Smooth muscle cell (in vitro differentiated cells): Measurements from ENCODE around the gene NTMT2. TPM values are rescaled to one million over a fixed set of nuclear protein-coding genes. Genes with fewer than 3 reads are reported as not detected.

ENCODE experiments used
- DNase-seq: peaks from one replicate; lab custom pipeline; 2025; ENCODE audit not compliant: unreplicated experiment; lab: John Stamatoyannopoulos, UW
- H2AFZ ChIP-seq: fragments of 200-600 bp; sonication (generic); 2 replicates; pipeline ENCODE4 v1.6.0; 2016; ENCODE audit warnings: antibody characterized with exemption, low read depth, mild to moderate bottlenecking
- H3F3A ChIP-seq: fragments of 200-600 bp; sonication (generic); 2 replicates; pipeline ENCODE4 v1.6.0; 2017; ENCODE audit warnings: antibody characterized with exemption, low read depth
- H3K27ac ChIP-seq: fragments of 200-600 bp; sonication (generic); 2 replicates; pipeline ENCODE4 v1.5.1; 2016; ENCODE audit warnings: low read depth, mild to moderate bottlenecking
- H3K27me3 ChIP-seq: fragments of 200-600 bp; sonication (generic); 2 replicates; pipeline ENCODE4 v1.6.1; 2016; ENCODE audit warnings: low read depth, mild to moderate bottlenecking
- H3K36me3 ChIP-seq: fragments of 200-600 bp; sonication (generic); 2 replicates; pipeline ENCODE4 v1.5.1; 2016; ENCODE audit warnings: low read depth
- H3K4me1 ChIP-seq: fragments of 200-600 bp; sonication (generic); 2 replicates; pipeline ENCODE4 v1.5.1; 2016; ENCODE audit warnings: low read depth
- H3K4me2 ChIP-seq: fragments of 200-600 bp; sonication (generic); 2 replicates; pipeline ENCODE4 v1.6.0; 2016; ENCODE audit warnings: mild to moderate bottlenecking
- H3K4me3 ChIP-seq: fragments of 200-600 bp; sonication (generic); 2 replicates; pipeline ENCODE4 v1.5.1; 2016; ENCODE audit warnings: mild to moderate bottlenecking
- H3K79me2 ChIP-seq: fragments of 200-600 bp; sonication (generic); 2 replicates; pipeline ENCODE4 v1.6.0; 2016; ENCODE audit warnings: low read depth, mild to moderate bottlenecking
- H3K9ac ChIP-seq: fragments of 200-600 bp; sonication (generic); 2 replicates; pipeline ENCODE4 v1.6.0; 2016; ENCODE audit warnings: low read depth
- H3K9me3 ChIP-seq: fragments of 200-600 bp; sonication (generic); replicated peaks from 2 replicates; pipeline ENCODE4 v1.5.1; 2016; ENCODE audit warnings: low read depth
- H4K20me1 ChIP-seq: fragments of 200-600 bp; sonication (generic); 2 replicates; pipeline ENCODE4 v1.6.0; 2016; ENCODE audit warnings: low read depth
- CTCF ChIP-seq: fragments of 200-600 bp; sonication (generic); IDR thresholded peaks from 2 replicates; pipeline ENCODE4 v1.5.1; 2017; ENCODE audit warnings: borderline replicate concordance, mild to moderate bottlenecking, antibody characterized with exemption; ENCODE audit not compliant: insufficient read depth, poor library complexity, severe bottlenecking
- WGBS: methylation state at CpG from one replicate; pipeline ENCODE4 v1.1.7; 2016; ENCODE audit warnings: low lambda C conversion rate; 5-methylcytosine and 5-hydroxymethylcytosine counted together
- polyA plus RNA-seq: library from polyadenylated mRNA; unstranded; fragments of >200 nt; fragmentation: Nextera tagmentation; extraction: Ambion mirVana; gene quantifications from 2 replicates; pipeline ENCODE4 v1.2.1, GENCODE V29; 2016
- total RNA-seq: library from RNA; depleted of rRNA; stranded (reverse); fragments of >200 nt; gene quantifications from 2 replicates; pipeline ENCODE4 v1.2.3, GENCODE V29; 2014

The NTMT2 gene
- total and polyA plus RNA-seq, 2 experiments from 2014 or later = 0.21 TPM; not detected in 1

DNA sequence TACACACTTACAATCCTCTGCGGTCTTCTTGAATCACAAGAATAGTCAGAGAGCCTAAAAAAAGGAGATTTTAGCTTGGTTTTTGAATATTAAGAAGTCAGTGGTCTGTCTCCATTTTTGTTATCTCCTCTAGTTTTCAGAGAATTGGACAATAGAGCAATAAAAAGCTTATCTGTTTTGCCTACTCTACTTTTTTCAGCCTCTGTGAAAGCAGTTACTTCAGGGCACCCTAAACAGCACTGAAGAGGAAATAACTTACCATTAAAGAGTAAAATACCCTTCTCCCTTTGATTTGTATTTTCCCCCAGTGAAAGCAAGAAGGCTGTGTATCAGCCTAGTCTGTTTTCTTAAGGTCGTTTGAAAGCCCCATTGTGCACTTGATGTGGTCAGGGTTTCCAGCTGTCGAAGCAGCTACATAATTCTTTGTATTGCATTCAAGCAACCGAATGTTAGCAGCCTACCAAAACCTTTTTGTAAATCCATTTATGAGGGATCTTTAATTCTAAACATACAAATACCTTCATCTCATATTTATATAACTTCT, 1.0 kb downstream of the NTMT2 start:
- H3F3A ChIP-seq = no peaks in the 10 kb centered on the region
- TF ChIP-seq CTCF = no peak
- 34% methylated on average over 4 of the region's 4 CpGs for WGBS

GRCh38 chr1:170149241-170149640, 3.5 kb downstream of the NTMT2 start:
- Histone ChIP-seq H4K20me1 (no peaks in the 10 kb centered on the region), H3F3A (no peaks in the 10 kb centered on the region), H3K27me3 (no peaks in the 10 kb centered on the region), H2AFZ (peak overlapping the region; percentile 74), H3K4me2 (peak overlapping the region; percentile 46), H3K9me3 (peaks cover 5% of the 10 kb centered on the region), H3K79me2 (no peaks in the 10 kb centered on the region), H3K36me3 (no peaks in the 10 kb centered on the region), H3K27ac (peak overlapping the region; percentile 87), H3K4me1 (peaks cover 8% of the 10 kb centered on the region), H3K9ac (peak overlapping the region; percentile 34), H3K4me3 (no peak overlapping the region)
- 64% methylated on average over 3 of the region's 3 CpGs for WGBS
- no peak for TF ChIP-seq CTCF
- no peak for DNase-seq

More for the DNA sequence above, 1.0 kb downstream of the NTMT2 start:
- Histone ChIP-seq H3K4me1 (peaks cover 8% of the 10 kb centered on the region), H3K79me2 (no peaks in the 10 kb centered on the region), H3K36me3 (no peaks in the 10 kb centered on the region), H3K4me3 (no peak overlapping the region), H3K9ac (peak overlapping the region; percentile 44), H4K20me1 (no peaks in the 10 kb centered on the region), H3K27ac (peak overlapping the region; percentile 75), H2AFZ (peak overlapping the region; percentile 12), H3K9me3 (no peaks in the 10 kb centered on the region), H3K27me3 (no peaks in the 10 kb centered on the region), H3K4me2 (peak overlapping the region; percentile 57)
- no peak for DNase-seq

DNA sequence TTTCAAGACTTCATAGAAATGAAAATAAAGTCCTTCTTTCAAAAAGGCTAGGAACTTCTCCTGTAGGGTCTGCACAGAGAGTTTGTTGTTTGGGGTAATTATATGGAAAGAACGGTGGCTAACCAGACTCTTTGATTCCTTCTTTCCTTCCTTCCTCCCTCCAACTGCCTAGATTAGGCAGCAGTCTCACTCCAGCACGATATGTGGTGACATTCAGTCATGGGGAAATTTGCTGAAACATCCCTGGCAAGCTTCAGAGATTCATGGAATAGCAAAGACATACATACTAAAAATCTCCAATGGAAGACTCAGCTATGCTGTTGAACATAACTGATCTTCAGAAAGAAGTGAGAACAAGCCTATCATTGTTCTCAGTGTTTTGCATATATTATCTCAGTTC, 4.3 kb downstream of the NTMT2 start:
- WGBS = 29% methylated on average over 2 of the region's 2 CpGs
- no peaks in the 10 kb centered on the region for H3K27me3 ChIP-seq
- H3K4me2 ChIP-seq = peak overlapping the region; percentile 46
- H3K79me2 ChIP-seq = no peaks in the 10 kb centered on the region
- no peak overlapping the region for H3K4me3 ChIP-seq
- peaks cover 5% of the 10 kb centered on the region for H3K9me3 ChIP-seq
- H4K20me1 ChIP-seq = no peaks in the 10 kb centered on the region
- H3K27ac ChIP-seq = peak overlapping the region; percentile 87
- H3K4me1 ChIP-seq = peaks cover 8% of the 10 kb centered on the region
- H2AFZ ChIP-seq = peak overlapping the region; percentile 74
- no peak for TF ChIP-seq CTCF
- peak overlapping the region; percentile 34 for H3K9ac ChIP-seq
- no peak for DNase-seq
- H3K36me3 ChIP-seq = no peaks in the 10 kb centered on the region
- no peaks in the 10 kb centered on the region for H3F3A ChIP-seq

DNA sequence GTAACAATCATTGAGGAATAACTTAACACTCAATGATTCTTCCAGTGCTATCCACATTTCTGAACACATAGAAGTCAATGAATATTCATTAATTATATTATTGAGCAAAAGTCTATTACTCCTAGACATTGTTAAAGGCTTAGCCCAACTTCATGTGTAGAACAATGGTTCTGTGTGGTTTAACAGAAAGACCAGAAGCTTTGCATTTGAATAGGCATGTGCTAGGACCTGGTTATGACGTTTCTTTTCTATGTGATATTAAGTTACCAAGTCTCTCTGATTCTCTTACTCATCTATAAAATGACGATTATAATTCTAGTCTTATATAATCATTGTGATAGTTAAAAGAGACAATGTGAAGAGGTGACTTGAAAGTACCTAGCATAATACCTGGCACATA, 5.2 kb downstream of the NTMT2 start:
- Histone ChIP-seq H2AFZ (no peak overlapping the region), H3K79me2 (no peaks in the 10 kb centered on the region), H3K36me3 (no peaks in the 10 kb centered on the region), H3K27ac (no peak overlapping the region), H3K27me3 (no peaks in the 10 kb centered on the region), H3K4me2 (no peak overlapping the region), H3K9me3 (peaks cover 5% of the 10 kb centered on the region), H3K9ac (no peak overlapping the region), H3K4me1 (peaks cover 8% of the 10 kb centered on the region), H3F3A (no peaks in the 10 kb centered on the region), H3K4me3 (no peak overlapping the region), H4K20me1 (no peaks in the 10 kb centered on the region)
- WGBS = 93% methylated on average over 2 of the region's 2 CpGs
- no peak for DNase-seq
- TF ChIP-seq CTCF = no peak
